ENCODE measurements around the gene LNP1. TPM values are rescaled to one million over a fixed set of nuclear protein-coding genes. Genes with fewer than 3 reads are reported as not detected.

LNP1 gene
- total RNA-seq, 1 donor from 2014 or later = 2.6 TPM

GRCh38 chr3:100401674-100402041, 319 bp downstream of the LNP1 start:
- Mint-ChIP-seq H3K4me3 (ENCODE audit: unreplicated experiment) (peak overlapping the region; percentile 92), H3K27me3 (ENCODE audit: low read depth, unreplicated experiment) (no peaks in the 10 kb centered on the region), H3K9me3 (ENCODE audit: unreplicated experiment) (no peaks in the 10 kb centered on the region), H3K27ac (ENCODE audit: unreplicated experiment) (peak overlapping the region; percentile 99), H3K4me1 (ENCODE audit: low read depth, unreplicated experiment) (peaks cover 12% of the 10 kb centered on the region), H3K36me3 (ENCODE audit: low read depth, unreplicated experiment) (no peaks in the 10 kb centered on the region)
- H3K9ac ChIP-seq (ENCODE audit: low read length) = peak overlapping the region; percentile 94
- H3K27me3 ChIP-seq (ENCODE audit: insufficient read depth, low read length) = no peaks in the 10 kb centered on the region
- H3K4me1 ChIP-seq (ENCODE audit: insufficient read depth, low read length) = peaks cover 11% of the 10 kb centered on the region
- DNase-seq (ENCODE audit: low read depth) (peak; percentile 55), FAIRE-seq (no peak)
- peak overlapping the region; percentile 95 for H3K27ac ChIP-seq (ENCODE audit: low read depth, low read length)
- H4K20me1 ChIP-seq (ENCODE audit: insufficient read depth, low read length) = peaks cover 31% of the 10 kb centered on the region
- no peak for TF ChIP-seq EZH2 (IDR thresholded peaks at IDR 0.05; ENCODE audit: insufficient read depth, low read length)
- TF ChIP-seq, protein P1, sequence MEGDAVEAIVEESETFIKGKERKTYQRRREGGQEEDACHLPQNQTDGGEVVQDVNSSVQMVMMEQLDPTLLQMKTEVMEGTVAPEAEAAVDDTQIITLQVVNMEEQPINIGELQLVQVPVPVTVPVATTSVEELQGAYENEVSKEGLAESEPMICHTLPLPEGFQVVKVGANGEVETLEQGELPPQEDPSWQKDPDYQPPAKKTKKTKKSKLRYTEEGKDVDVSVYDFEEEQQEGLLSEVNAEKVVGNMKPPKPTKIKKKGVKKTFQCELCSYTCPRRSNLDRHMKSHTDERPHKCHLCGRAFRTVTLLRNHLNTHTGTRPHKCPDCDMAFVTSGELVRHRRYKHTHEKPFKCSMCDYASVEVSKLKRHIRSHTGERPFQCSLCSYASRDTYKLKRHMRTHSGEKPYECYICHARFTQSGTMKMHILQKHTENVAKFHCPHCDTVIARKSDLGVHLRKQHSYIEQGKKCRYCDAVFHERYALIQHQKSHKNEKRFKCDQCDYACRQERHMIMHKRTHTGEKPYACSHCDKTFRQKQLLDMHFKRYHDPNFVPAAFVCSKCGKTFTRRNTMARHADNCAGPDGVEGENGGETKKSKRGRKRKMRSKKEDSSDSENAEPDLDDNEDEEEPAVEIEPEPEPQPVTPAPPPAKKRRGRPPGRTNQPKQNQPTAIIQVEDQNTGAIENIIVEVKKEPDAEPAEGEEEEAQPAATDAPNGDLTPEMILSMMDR (IDR thresholded peaks at IDR 0.05; ENCODE audit: insufficient read depth, low read depth, low read length) = no peak
- H3K4me2 ChIP-seq (ENCODE audit: low read length) = peak overlapping the region; percentile 96
- H2AFZ ChIP-seq (ENCODE audit: low read depth, low read length) = peak overlapping the region; percentile 86
- H3K36me3 ChIP-seq (ENCODE audit: insufficient read depth, low read length) = no peaks in the 10 kb centered on the region
- H3K4me3 ChIP-seq (ENCODE audit: insufficient read depth, low read depth, low read length) = peak overlapping the region; percentile 82
- H3K9me3 ChIP-seq (ENCODE audit: insufficient read depth, low read depth, low read length) = no peaks in the 10 kb centered on the region
- H3K79me2 ChIP-seq (ENCODE audit: insufficient read depth, low read length) = peaks cover 58% of the 10 kb centered on the region

DNA sequence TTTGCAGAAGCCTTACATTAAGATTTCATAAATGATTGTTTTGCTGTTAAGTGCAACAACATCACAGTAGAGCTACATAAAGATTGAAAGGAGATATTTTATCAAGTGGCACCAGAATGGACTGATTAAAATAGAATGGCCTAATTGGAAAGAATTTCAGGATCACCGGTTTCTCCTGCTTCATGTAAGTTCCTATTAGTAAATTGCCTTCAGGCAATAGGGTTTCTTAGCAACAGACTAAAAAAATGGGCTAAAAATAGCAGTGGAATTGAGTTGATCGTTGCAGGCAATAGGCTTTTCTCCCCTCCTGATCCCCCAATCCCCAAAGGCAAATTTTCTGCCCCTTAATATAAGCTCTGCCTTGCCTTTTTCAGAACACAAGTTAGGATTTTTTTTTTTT, 917 bp downstream of the LNP1 start:
- no peak for TF ChIP-seq EZH2 (IDR thresholded peaks at IDR 0.05; ENCODE audit: insufficient read depth, low read length)
- TF ChIP-seq, protein P1 (IDR thresholded peaks at IDR 0.05; ENCODE audit: insufficient read depth, low read depth, low read length) = no peak
- Histone ChIP-seq H3K36me3 (ENCODE audit: insufficient read depth, low read length) (no peaks in the 10 kb centered on the region), H3K27me3 (ENCODE audit: insufficient read depth, low read length) (no peaks in the 10 kb centered on the region), H3K27ac (ENCODE audit: low read depth, low read length) (peak overlapping the region; percentile 95), H3K4me2 (ENCODE audit: low read length) (peak overlapping the region; percentile 96), H3K79me2 (ENCODE audit: insufficient read depth, low read length) (peaks cover 53% of the 10 kb centered on the region), H4K20me1 (ENCODE audit: insufficient read depth, low read length) (peaks cover 25% of the 10 kb centered on the region), H2AFZ (ENCODE audit: low read depth, low read length) (no peak overlapping the region), H3K9me3 (ENCODE audit: insufficient read depth, low read depth, low read length) (no peaks in the 10 kb centered on the region), H3K4me1 (ENCODE audit: insufficient read depth, low read length) (peaks cover 11% of the 10 kb centered on the region), H3K9ac (ENCODE audit: low read length) (peak overlapping the region; percentile 94), H3K4me3 (ENCODE audit: insufficient read depth, low read depth, low read length) (peak overlapping the region; percentile 82)
- Mint-ChIP-seq H3K9me3 (ENCODE audit: unreplicated experiment) (no peaks in the 10 kb centered on the region), H3K4me3 (ENCODE audit: unreplicated experiment) (peak overlapping the region; percentile 92), H3K4me1 (ENCODE audit: low read depth, unreplicated experiment) (peaks cover 12% of the 10 kb centered on the region), H3K27ac (ENCODE audit: unreplicated experiment) (peak overlapping the region; percentile 99), H3K27me3 (ENCODE audit: low read depth, unreplicated experiment) (no peaks in the 10 kb centered on the region), H3K36me3 (ENCODE audit: low read depth, unreplicated experiment) (no peaks in the 10 kb centered on the region)
- no peak for FAIRE-seq
- peak; percentile 63 for DNase-seq (ENCODE audit: low read depth)

GRCh38 chr3:100402891-100403290, 1.6 kb downstream of the LNP1 start:
- H3K79me2 ChIP-seq (ENCODE audit: insufficient read depth, low read length) = peaks cover 48% of the 10 kb centered on the region
- H3K4me2 ChIP-seq (ENCODE audit: low read length) = peak overlapping the region; percentile 96
- Mint-ChIP-seq H3K4me1 (ENCODE audit: low read depth, unreplicated experiment) (peaks cover 13% of the 10 kb centered on the region), H3K9me3 (ENCODE audit: unreplicated experiment) (peaks cover 3% of the 10 kb centered on the region), H3K27ac (ENCODE audit: unreplicated experiment) (peak overlapping the region; percentile 65), H3K27me3 (ENCODE audit: low read depth, unreplicated experiment) (no peaks in the 10 kb centered on the region), H3K36me3 (ENCODE audit: low read depth, unreplicated experiment) (peaks cover 1% of the 10 kb centered on the region), H3K4me3 (ENCODE audit: unreplicated experiment) (peak overlapping the region; percentile 92)
- H4K20me1 ChIP-seq (ENCODE audit: insufficient read depth, low read length) = peaks cover 20% of the 10 kb centered on the region
- peak overlapping the region; percentile 82 for H3K4me3 ChIP-seq (ENCODE audit: insufficient read depth, low read depth, low read length)
- peak overlapping the region; percentile 94 for H3K9ac ChIP-seq (ENCODE audit: low read length)
- H3K4me1 ChIP-seq (ENCODE audit: insufficient read depth, low read length) = peaks cover 11% of the 10 kb centered on the region
- TF ChIP-seq, protein P1 (IDR thresholded peaks at IDR 0.05; ENCODE audit: insufficient read depth, low read depth, low read length) = no peak
- H3K27me3 ChIP-seq (ENCODE audit: insufficient read depth, low read length) = no peaks in the 10 kb centered on the region
- H2AFZ ChIP-seq (ENCODE audit: low read depth, low read length) = no peak overlapping the region
- H3K9me3 ChIP-seq (ENCODE audit: insufficient read depth, low read depth, low read length) = no peaks in the 10 kb centered on the region
- no peak for FAIRE-seq
- H3K27ac ChIP-seq (ENCODE audit: low read depth, low read length) = no peak overlapping the region
- DNase-seq (ENCODE audit: low read depth) = no peak
- H3K36me3 ChIP-seq (ENCODE audit: insufficient read depth, low read length) = no peaks in the 10 kb centered on the region

Data from astrocyte (in vitro differentiated cells and primary cell).